Adrenal gland (tissue), 12 donors: ENCODE measurements around the gene SIT1. TPM values are rescaled to one million over a fixed set of nuclear protein-coding genes. Genes with fewer than 3 reads are reported as not detected.

Source experiments
- DNase-seq, 7 donors: peaks; one replicate each; pipeline ENCODE4 v3.0.0-alpha.2; 2019 to 2020
- H3K27ac ChIP-seq, 5 donors: fragments of 200-600 bp; sonication (generic) in 4 of 5; 1 replicate in 3 of 5; 2 replicates in 2 of 5; pipeline versions ENCODE4 v1.5.1 to v1.8.0; 2016 to 2020; ENCODE audit warnings: mild to moderate bottlenecking in 1 of 5
- H3K27me3 ChIP-seq: fragments of 200-600 bp; 2 replicates; pipeline ENCODE4 v1.8.0; 2021
- H3K36me3 ChIP-seq, 2 donors: fragments of 200-600 bp; replicated peaks in 1 of 2; 1 replicate in 1 of 2; 2 replicates in 1 of 2; pipeline versions ENCODE4 v1.5.1 to v1.8.0; 2018 to 2022
- H3K4me1 ChIP-seq, 2 donors: fragments of 200-600 bp; replicated peaks in 1 of 2; 1 replicate in 1 of 2; 2 replicates in 1 of 2; pipeline versions ENCODE4 v1.5.1 to v1.8.0; 2018 to 2021
- H3K4me3 ChIP-seq, 4 donors: fragments of 200-600 bp; sonication (generic) in 3 of 4; one replicate each; pipeline ENCODE4 v1.5.1; 2016 to 2018
- H3K9me3 ChIP-seq, 3 donors: fragments of 200-600 bp; sonication (generic) in 1 of 3; replicated peaks in 1 of 3; 1 replicate in 2 of 3; 2 replicates in 1 of 3; pipeline versions ENCODE4 v1.5.1 to v1.8.0; 2016 to 2021
- CTCF ChIP-seq, 6 experiments: fragments of 450-650 bp in 4 of 6; fragments of 200-600 bp in 2 of 6; sonication (generic) in 1 of 6; IDR thresholded peaks; 1 replicate in 5 of 6; 2 replicates in 1 of 6; pipeline versions ENCODE4 v1.5.1 to v1.8.0; 2016 to 2021; ENCODE audit warnings: antibody characterized with exemption in 6 of 6, mild to moderate bottlenecking in 2 of 6, moderate library complexity in 1 of 6
- POLR2A ChIP-seq, 2 donors: fragments of 450-650 bp; IDR thresholded peaks; one replicate each; pipeline ENCODE4 v1.6.1; 2017; ENCODE audit warnings: antibody characterized with exemption in 2 of 2, mild to moderate bottlenecking in 2 of 2, moderate library complexity in 1 of 2
- WGBS, 4 donors: extraction: QIAGEN DNeasy Blood & Tissue Kit in 2 of 4; methylation state at CpG; one replicate each; pipeline versions ENCODE4 v1.1.5 to v1.1.7; 2013 to 2017; 5-methylcytosine and 5-hydroxymethylcytosine counted together
- intact Hi-C, 2 donors: fragments of 100-400 bp; cut with DNase I; formaldehyde crosslinking; loops; one replicate each; pipeline versions ENCODE4 v1.14.1 to v1.15.0; 2022 to 2023
- polyA plus RNA-seq, 3 donors: library from polyadenylated mRNA; stranded (reverse); fragments of 200-250 nt in 2 of 3; fragments of 350-450 nt in 1 of 3; fragmentation: Illumina TruSeq in 1 of 3; extraction: RNeasy Lipid Tissue Mini Kit (QIAGEN cat#74804) in 1 of 3; gene quantifications; one replicate each; pipeline ENCODE4 v1.2.3, GENCODE V29; 2013 to 2014
- total RNA-seq, 9 donors: library from RNA; depleted of rRNA in 4 of 9; stranded (reverse); fragments of >200 nt in 4 of 9; fragments of 120-200 nt in 1 of 9; fragmentation: NEBNext Ultra II Directional in 1 of 9; extraction: Animal tissue kit (Norgen Biotek cat#: 25700) in 1 of 9; gene quantifications; one replicate each; pipeline versions ENCODE4 v1.1.0 to v1.2.4, GENCODE V29; 2013 to 2023
- donor health status: healthy with polysubstance abuse.
- donor health status: Bipolar disorder and iron deficiency.
- donor health status: DM: yes; HTN: yes; CAD: no.
- donor health status: DM: no; HTN: no; CAD: no.
- donor health status: DM: no; HTN: no; CAD: no.
- donor health status: DM: yes; HTN: yes; CAD: no.

SIT1 gene
- total and polyA plus RNA-seq, 12 donors = 0.06 to 2.1 (median 0.83) TPM; not detected in 2

- H3K4me1 ChIP-seq = peaks cover 7 to 11% of the 10 kb centered on the region in 2 donors
- no peak overlapping the region for H3K4me3 ChIP-seq
- intact Hi-C loops = loop anchor here in 1 of 2 donors (5.0 kb wide), 1 partner anchor 38 kb away; no protein-coding TSS in a partner anchor
- 79 to 95% (median 88%) methylated on average over 13 of the region's 13 CpGs for WGBS, 4 donors
- H3K27me3 ChIP-seq = no peaks in the 10 kb centered on the region
- H3K27ac ChIP-seq = no peak overlapping the region
- H3K9me3 ChIP-seq = no peaks in the 10 kb centered on the region
- TF ChIP-seq CTCF (IDR thresholded peaks at IDR 0.05) (no peak), POLR2A (IDR thresholded peaks at IDR 0.05) (no peak)
- no peak for DNase-seq
- H3K36me3 ChIP-seq = peaks cover 0 to 25% of the 10 kb centered on the region in 2 donors
Observed at GRCh38 chr9:35609820-35610163, 40.9 kb downstream of the SIT1 start.

DNA sequence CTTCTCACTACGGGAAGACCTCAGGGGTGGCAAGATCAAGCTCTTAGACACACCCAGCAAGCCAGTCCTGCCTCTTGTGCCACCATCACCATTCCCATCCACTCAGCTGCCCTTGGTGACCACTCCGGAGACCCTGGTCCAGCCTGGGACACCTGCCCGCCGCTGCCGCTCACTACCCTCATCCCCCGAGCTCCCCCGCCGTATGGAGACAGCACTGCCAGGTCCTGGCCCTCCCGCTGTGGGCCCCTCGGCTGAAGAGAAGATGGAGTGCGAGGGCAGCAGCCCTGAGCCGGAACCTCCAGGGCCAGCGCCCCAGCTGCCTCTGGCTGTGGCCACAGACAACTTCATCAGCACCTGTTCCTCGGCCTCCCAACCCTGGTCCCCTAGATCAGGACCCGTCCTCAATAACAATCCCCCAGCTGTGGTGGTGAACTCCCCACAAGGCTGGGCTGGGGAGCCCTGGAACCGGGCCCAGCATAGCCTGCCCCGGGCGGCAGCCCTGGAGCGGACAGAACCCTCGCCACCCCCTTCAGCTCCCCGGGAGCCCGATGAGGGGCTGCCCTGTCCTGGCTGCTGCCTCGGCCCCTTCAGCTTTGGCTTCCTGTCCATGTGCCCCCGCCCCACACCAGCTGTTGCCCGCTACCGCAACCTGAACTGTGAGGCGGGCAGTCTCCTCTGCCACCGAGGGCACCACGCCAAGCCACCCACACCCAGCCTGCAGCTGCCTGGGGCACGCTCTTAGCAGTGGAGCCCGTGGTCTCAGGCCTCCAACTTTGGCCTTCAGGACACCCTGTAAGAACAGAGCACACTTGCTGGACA lies 41.5 kb downstream of the SIT1 start:
- no peak overlapping the region for H3K27ac ChIP-seq
- peak in 1 of 7 donors; percentile 33 for DNase-seq
- intact Hi-C loops = loop anchor here in 1 of 2 donors (5.0 kb wide), 1 partner anchor 38 kb away; no protein-coding TSS in a partner anchor

DNA sequence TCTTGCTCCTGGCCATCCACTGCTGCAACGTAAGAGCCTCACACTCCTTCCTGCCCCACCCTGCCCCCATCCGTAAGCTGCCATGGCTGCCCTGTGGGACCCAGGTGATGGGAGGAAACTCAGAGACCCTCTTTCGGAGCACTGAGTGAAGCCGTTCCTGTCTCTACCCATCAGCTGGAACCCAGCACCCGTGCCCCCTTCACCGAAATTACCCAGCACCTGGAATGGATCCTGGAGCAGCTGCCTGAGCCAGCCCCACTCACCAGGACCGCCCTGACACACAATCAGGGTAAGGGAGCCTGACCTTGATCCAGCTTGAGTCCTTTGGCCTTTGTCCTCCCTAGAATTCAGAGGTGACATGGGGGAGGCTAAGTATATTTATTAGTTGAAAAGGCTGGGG lies 42.5 kb downstream of the SIT1 start:
- intact Hi-C loops = loop anchor here in 1 of 2 donors (5.0 kb wide), 1 partner anchor 39 kb away; no protein-coding TSS in a partner anchor
- H3K4me3 ChIP-seq = no peak overlapping the region
- WGBS, 4 donors = 85 to 89% (median 88%) methylated on average over 5 to 7 of the region's 7 CpGs
- TF ChIP-seq POLR2A (IDR thresholded peaks at IDR 0.05) (no peak), CTCF (IDR thresholded peaks at IDR 0.05) (no peak)
- no peak overlapping the region for H3K27ac ChIP-seq
- H3K9me3 ChIP-seq = no peaks in the 10 kb centered on the region
- DNase-seq = no peak
- peaks cover 0 to 25% of the 10 kb centered on the region in 2 donors for H3K36me3 ChIP-seq
- peaks cover 12 to 16% of the 10 kb centered on the region in 2 donors for H3K4me1 ChIP-seq
- no peaks in the 10 kb centered on the region for H3K27me3 ChIP-seq

More for the DNA sequence above, 41.5 kb downstream of the SIT1 start:
- Histone ChIP-seq H3K4me3 (no peak overlapping the region), H3K36me3 (peaks cover 0 to 25% of the 10 kb centered on the region in 2 donors), H3K4me1 (peaks cover 7 to 11% of the 10 kb centered on the region in 2 donors), H3K9me3 (no peaks in the 10 kb centered on the region), H3K27me3 (no peaks in the 10 kb centered on the region)
- 85 to 93% (median 92%) methylated on average over 16 to 31 of the region's 31 CpGs for WGBS, 4 donors
- TF ChIP-seq POLR2A (IDR thresholded peaks at IDR 0.05) (no peak), CTCF (IDR thresholded peaks at IDR 0.05) (no peak)

DNA sequence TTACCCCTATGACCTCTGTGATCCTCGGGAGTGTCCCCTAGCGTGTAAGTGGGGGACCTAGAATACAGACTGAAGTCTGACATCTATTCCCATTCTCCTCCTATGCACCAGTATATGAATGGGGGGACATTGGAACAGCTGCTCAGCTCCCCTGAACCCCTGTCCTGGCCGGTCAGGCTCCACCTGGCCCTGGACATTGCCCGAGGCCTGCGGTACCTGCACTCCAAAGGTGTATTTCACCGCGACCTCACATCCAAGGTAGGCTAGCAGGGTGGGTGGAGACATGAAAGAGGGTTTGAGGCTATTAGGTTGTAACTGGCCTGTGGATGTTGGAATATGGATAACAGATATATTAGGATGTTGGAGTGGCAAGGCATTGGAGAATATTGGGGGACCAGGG lies 44.0 kb downstream of the SIT1 start:
- DNase-seq = no peak
- Histone ChIP-seq H3K4me3 (no peak overlapping the region), H3K36me3 (peaks cover 0 to 25% of the 10 kb centered on the region in 2 donors), H3K27me3 (no peaks in the 10 kb centered on the region), H3K4me1 (peaks cover 13 to 23% of the 10 kb centered on the region in 2 donors), H3K9me3 (no peaks in the 10 kb centered on the region), H3K27ac (peak overlapping the region in 1 of 5 donors; percentile 94)
- TF ChIP-seq POLR2A (IDR thresholded peaks at IDR 0.05) (no peak), CTCF (IDR thresholded peaks at IDR 0.05) (no peak)
- intact Hi-C loops = loop anchor here in 1 of 2 donors (5.0 kb wide), 1 partner anchor 41 kb away; no protein-coding TSS in a partner anchor
- 77 to 84% (median 81%) methylated on average over 7 of the region's 7 CpGs for WGBS, 4 donors
